ENCODE results near the gene OPCML. TPM values are rescaled to one million over a fixed set of nuclear protein-coding genes. Genes with fewer than 3 reads are reported as not detected.

OPCML gene
- polyA plus RNA-seq, 1 donor (not counting 4 experiments of a cell fraction or from before 2014, with no cell fraction given), result 0.04 TPM

- Histone ChIP-seq H3K36me3 (ENCODE audit: control insufficient read depth in 2 of 2, extremely low read depth in 1 of 2, insufficient read depth in 2 of 2, low read length in 2 of 2) (no peaks in the 10 kb centered on the region), H3K4me1 (ENCODE audit: control insufficient read depth, extremely low read depth, insufficient read depth, low read length) (no peaks in the 10 kb centered on the region), H2AFZ (ENCODE audit: control insufficient read depth, low read length) (no peak overlapping the region), H3K27me3 (ENCODE audit: control insufficient read depth, extremely low read depth, insufficient read depth, low read length) (no peaks in the 10 kb centered on the region), H3K9me1 (ENCODE audit: control insufficient read depth, extremely low read depth, insufficient read depth, low read length) (no peaks in the 10 kb centered on the region), H3K9me3 (ENCODE audit: control insufficient read depth, low read depth, low read length) (peaks cover 3% of the 10 kb centered on the region), H3K4me3 (ENCODE audit: control insufficient read depth in 2 of 3, extremely low read depth in 1 of 3, insufficient read depth in 2 of 3, low read depth in 1 of 3, low read length in 3 of 3) (no peak overlapping the region), H4K20me1 (ENCODE audit: control insufficient read depth, extremely low read depth, insufficient read depth, low read length) (no peaks in the 10 kb centered on the region), H3K9ac (ENCODE audit: control insufficient read depth, extremely low read depth, insufficient read depth, low read length) (no peak overlapping the region), H3K79me2 (ENCODE audit: control insufficient read depth, insufficient read depth, low read length) (no peaks in the 10 kb centered on the region), H3K4me2 (ENCODE audit: control insufficient read depth, extremely low read depth, insufficient read depth, low read depth, low read length) (no peak overlapping the region), H3K27ac (ENCODE audit: control insufficient read depth, insufficient read depth, low read length) (no peak overlapping the region)
- dilution Hi-C loops (cut with MboI; ENCODE audit: extremely low pct_ligation_motif_present, low sequenced_read_pairs), result no loop called here
- no peak for DNase-seq (ENCODE audit: low read depth, low spot score)
- no peak for TF ChIP-seq CTCF (optimal IDR thresholded peaks at IDR 0.05 in 1 of 3, IDR thresholded peaks at IDR 0.05 in 1 of 3, conservative IDR thresholded peaks at IDR 0.05 in 1 of 3; ENCODE audit: extremely low read depth in 1 of 3, insufficient read depth in 2 of 3, low read length in 3 of 3)
- no peak for TF ChIP-seq EZH2 (IDR thresholded peaks at IDR 0.05; ENCODE audit: low read length)
- FAIRE-seq, result no peak
Measured at GRCh38 chr11:132464939-132465338, 1067.4 kb downstream of the OPCML start.

- no peak overlapping the region for H3K9ac ChIP-seq (ENCODE audit: control insufficient read depth, extremely low read depth, insufficient read depth, low read length)
- no peaks in the 10 kb centered on the region for H3K36me3 ChIP-seq (ENCODE audit: control insufficient read depth in 2 of 2, extremely low read depth in 1 of 2, insufficient read depth in 2 of 2, low read length in 2 of 2)
- FAIRE-seq (no peak), DNase-seq (ENCODE audit: low read depth, low spot score) (no peak)
- no peaks in the 10 kb centered on the region for H3K4me1 ChIP-seq (ENCODE audit: control insufficient read depth, extremely low read depth, insufficient read depth, low read length)
- no peaks in the 10 kb centered on the region for H3K9me3 ChIP-seq (ENCODE audit: control insufficient read depth, low read depth, low read length)
- no peak overlapping the region for H3K4me2 ChIP-seq (ENCODE audit: control insufficient read depth, extremely low read depth, insufficient read depth, low read depth, low read length)
- H3K4me3 ChIP-seq (ENCODE audit: control insufficient read depth in 2 of 3, extremely low read depth in 1 of 3, insufficient read depth in 2 of 3, low read depth in 1 of 3, low read length in 3 of 3), result no peak overlapping the region
- no peak for TF ChIP-seq EZH2 (IDR thresholded peaks at IDR 0.05; ENCODE audit: low read length)
- no peak for TF ChIP-seq CTCF (optimal IDR thresholded peaks at IDR 0.05 in 1 of 3, IDR thresholded peaks at IDR 0.05 in 1 of 3, conservative IDR thresholded peaks at IDR 0.05 in 1 of 3; ENCODE audit: extremely low read depth in 1 of 3, insufficient read depth in 2 of 3, low read length in 3 of 3)
- no peaks in the 10 kb centered on the region for H4K20me1 ChIP-seq (ENCODE audit: control insufficient read depth, extremely low read depth, insufficient read depth, low read length)
- no peaks in the 10 kb centered on the region for H3K27me3 ChIP-seq (ENCODE audit: control insufficient read depth, extremely low read depth, insufficient read depth, low read length)
- no peaks in the 10 kb centered on the region for H3K79me2 ChIP-seq (ENCODE audit: control insufficient read depth, insufficient read depth, low read length)
- no peak overlapping the region for H3K27ac ChIP-seq (ENCODE audit: control insufficient read depth, insufficient read depth, low read length)
- H3K9me1 ChIP-seq (ENCODE audit: control insufficient read depth, extremely low read depth, insufficient read depth, low read length), result no peaks in the 10 kb centered on the region
- H2AFZ ChIP-seq (ENCODE audit: control insufficient read depth, low read length), result no peak overlapping the region
- dilution Hi-C loops (cut with MboI; ENCODE audit: extremely low pct_ligation_motif_present, low sequenced_read_pairs), result no loop called here
Measured at GRCh38 chr11:132464003-132464342, 1068.3 kb downstream of the OPCML start.

Data from keratinocyte (primary cell).